Neural progenitor cell (in vitro differentiated cells): ENCODE data around the gene ZFPM1. TPM values are rescaled to one million over a fixed set of nuclear protein-coding genes. Genes with fewer than 3 reads are reported as not detected.

ENCODE experiments used
- DNase-seq: peaks from one replicate; pipeline ENCODE4 v3.0.0-alpha.2; 2016; ENCODE audit warnings: low spot score
- H2AFZ ChIP-seq: fragments of 200-600 bp; sonication (generic); replicated peaks from 2 replicates; pipeline ENCODE4 v1.6.1; 2016; ENCODE audit warnings: antibody characterized with exemption
- H3F3A ChIP-seq: fragments of 200-600 bp; sonication (generic); 2 replicates; pipeline ENCODE4 v1.6.1; 2016; ENCODE audit warnings: antibody characterized with exemption, low read depth
- H3K27ac ChIP-seq: fragments of 200-600 bp; sonication (generic); 2 replicates; pipeline ENCODE4 v1.5.1; 2016; ENCODE audit warnings: mild to moderate bottlenecking
- H3K27me3 ChIP-seq: fragments of 200-600 bp; sonication (generic); 2 replicates; pipeline ENCODE4 v1.6.1; 2016; ENCODE audit warnings: mild to moderate bottlenecking, moderate library complexity
- H3K36me3 ChIP-seq: fragments of 200-600 bp; sonication (generic); 2 replicates; pipeline ENCODE4 v1.5.1; 2016
- H3K4me1 ChIP-seq: fragments of 200-600 bp; sonication (generic); 2 replicates; pipeline ENCODE4 v1.6.1; 2016; ENCODE audit warnings: mixed run types
- H3K4me2 ChIP-seq: fragments of 200-600 bp; sonication (generic); 2 replicates; pipeline ENCODE4 v1.6.1; 2016
- H3K4me3 ChIP-seq: fragments of 200-600 bp; sonication (generic); 2 replicates; pipeline ENCODE4 v1.5.1; 2016
- H3K79me2 ChIP-seq: fragments of 200-600 bp; sonication (generic); 2 replicates; pipeline ENCODE4 v1.6.1; 2016; ENCODE audit warnings: low read depth
- H3K9ac ChIP-seq: fragments of 200-600 bp; sonication (generic); 2 replicates; pipeline ENCODE4 v1.6.1; 2016
- H3K9me3 ChIP-seq: fragments of 200-600 bp; sonication (generic); 2 replicates; pipeline ENCODE4 v1.5.1; 2016; ENCODE audit warnings: low read depth
- H4K20me1 ChIP-seq: fragments of 200-600 bp; sonication (generic); 2 replicates; pipeline ENCODE4 v1.6.1; 2016; ENCODE audit warnings: low read depth
- H3K27ac Mint-ChIP-seq: 3 replicates; pipeline ENCODE4 v1.8.0; 2021; ENCODE audit warnings: mixed read lengths
- H3K27me3 Mint-ChIP-seq: 2 replicates; pipeline ENCODE4 v1.8.0; 2022; ENCODE audit warnings: low read depth, mild to moderate bottlenecking, inconsistent platforms, moderate library complexity, mixed read lengths; ENCODE audit not compliant: insufficient read depth
- H3K36me3 Mint-ChIP-seq: 3 replicates; pipeline ENCODE4 v1.8.0; 2021; ENCODE audit warnings: mixed read lengths
- H3K4me1 Mint-ChIP-seq: 3 replicates; pipeline ENCODE4 v1.8.0; 2021; ENCODE audit warnings: mixed read lengths
- H3K4me3 Mint-ChIP-seq: 3 replicates; pipeline ENCODE4 v1.8.0; 2021; ENCODE audit warnings: mild to moderate bottlenecking, moderate library complexity, mixed read lengths
- H3K9me3 Mint-ChIP-seq: 3 replicates; pipeline ENCODE4 v1.8.0; 2020; ENCODE audit warnings: mixed read lengths
- EZH2 ChIP-seq: fragments of 200-600 bp; sonication (generic); IDR thresholded peaks from 2 replicates; pipeline ENCODE4 v1.6.1; 2017; ENCODE audit warnings: antibody characterized with exemption, mild to moderate bottlenecking, moderate library complexity
- EZH2phosphoT487 ChIP-seq: fragments of 200-600 bp; sonication (generic); IDR thresholded peaks from 2 replicates; pipeline ENCODE4 v1.6.1; 2017; ENCODE audit warnings: antibody characterized with exemption
- total RNA-seq: library from RNA; depleted of rRNA; stranded (reverse); fragments of >200 nt; gene quantifications from 2 replicates; pipeline ENCODE4 v1.2.3, GENCODE V29; 2015; ENCODE audit warnings: low replicate concordance
- TF ChIP-seq, protein P1 (sequence below): fragments of 200-600 bp; sonication (generic); IDR thresholded peaks from 2 replicates; pipeline ENCODE4 v1.5.1; 2017; ENCODE audit warnings: antibody characterized with exemption, mild to moderate bottlenecking

ZFPM1 gene
- total RNA-seq, 1 donor from 2014 or later, result 0.36 TPM

DNA sequence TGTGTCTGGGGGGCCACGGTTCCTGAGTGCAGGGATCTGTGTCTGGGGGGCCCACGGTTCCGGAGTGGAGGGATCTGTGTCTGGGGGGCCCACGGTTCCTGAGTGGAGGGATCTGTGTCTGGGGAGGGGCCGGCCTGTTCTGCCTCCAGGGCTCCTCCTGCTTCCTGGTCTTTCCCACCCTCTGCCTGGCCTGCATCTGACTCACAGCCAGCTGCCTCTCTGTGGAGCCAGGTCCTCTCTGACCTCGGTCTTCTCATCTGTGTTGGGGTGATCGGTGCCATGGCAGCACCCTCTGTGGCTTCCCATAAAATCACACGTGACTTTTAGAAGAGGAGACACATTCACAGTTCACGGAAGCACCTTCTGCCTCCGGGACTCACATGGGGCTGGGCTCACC lies 50.3 kb downstream of the ZFPM1 start:
- peak overlapping the region; percentile 46 for H3K27ac Mint-ChIP-seq
- no peak overlapping the region for H3K4me3 ChIP-seq
- peaks cover 4% of the 10 kb centered on the region for H3K27me3 Mint-ChIP-seq
- H3K36me3 Mint-ChIP-seq, result no peaks in the 10 kb centered on the region
- peaks cover under 1% of the 10 kb centered on the region for H3K4me1 ChIP-seq
- no peak overlapping the region for H3K9ac ChIP-seq
- no peaks in the 10 kb centered on the region for H3K9me3 ChIP-seq
- no peak overlapping the region for H3K27ac ChIP-seq
- no peaks in the 10 kb centered on the region for H3F3A ChIP-seq
- no peak for DNase-seq
- H2AFZ ChIP-seq, result no peak overlapping the region
- H3K9me3 Mint-ChIP-seq, result no peaks in the 10 kb centered on the region
- no peak overlapping the region for H3K4me2 ChIP-seq
- H3K27me3 ChIP-seq, result no peaks in the 10 kb centered on the region
- H4K20me1 ChIP-seq, result no peaks in the 10 kb centered on the region
- no peaks in the 10 kb centered on the region for H3K79me2 ChIP-seq
- TF ChIP-seq EZH2phosphoT487 (no peak), EZH2 (no peak)
- TF ChIP-seq, protein P1, sequence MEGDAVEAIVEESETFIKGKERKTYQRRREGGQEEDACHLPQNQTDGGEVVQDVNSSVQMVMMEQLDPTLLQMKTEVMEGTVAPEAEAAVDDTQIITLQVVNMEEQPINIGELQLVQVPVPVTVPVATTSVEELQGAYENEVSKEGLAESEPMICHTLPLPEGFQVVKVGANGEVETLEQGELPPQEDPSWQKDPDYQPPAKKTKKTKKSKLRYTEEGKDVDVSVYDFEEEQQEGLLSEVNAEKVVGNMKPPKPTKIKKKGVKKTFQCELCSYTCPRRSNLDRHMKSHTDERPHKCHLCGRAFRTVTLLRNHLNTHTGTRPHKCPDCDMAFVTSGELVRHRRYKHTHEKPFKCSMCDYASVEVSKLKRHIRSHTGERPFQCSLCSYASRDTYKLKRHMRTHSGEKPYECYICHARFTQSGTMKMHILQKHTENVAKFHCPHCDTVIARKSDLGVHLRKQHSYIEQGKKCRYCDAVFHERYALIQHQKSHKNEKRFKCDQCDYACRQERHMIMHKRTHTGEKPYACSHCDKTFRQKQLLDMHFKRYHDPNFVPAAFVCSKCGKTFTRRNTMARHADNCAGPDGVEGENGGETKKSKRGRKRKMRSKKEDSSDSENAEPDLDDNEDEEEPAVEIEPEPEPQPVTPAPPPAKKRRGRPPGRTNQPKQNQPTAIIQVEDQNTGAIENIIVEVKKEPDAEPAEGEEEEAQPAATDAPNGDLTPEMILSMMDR, result no peak
- no peak overlapping the region for H3K4me3 Mint-ChIP-seq
- H3K4me1 Mint-ChIP-seq, result no peaks in the 10 kb centered on the region
- H3K36me3 ChIP-seq, result no peaks in the 10 kb centered on the region

- Histone ChIP-seq H3K79me2 (no peaks in the 10 kb centered on the region), H2AFZ (no peak overlapping the region), H3K4me3 (no peak overlapping the region), H3K27me3 (no peaks in the 10 kb centered on the region), H3K36me3 (no peaks in the 10 kb centered on the region), H3K27ac (no peak overlapping the region), H3K4me2 (no peak overlapping the region), H3K9me3 (no peaks in the 10 kb centered on the region), H3K9ac (no peak overlapping the region), H4K20me1 (no peaks in the 10 kb centered on the region), H3F3A (peaks cover 4% of the 10 kb centered on the region), H3K4me1 (peaks cover 7% of the 10 kb centered on the region)
- TF ChIP-seq EZH2phosphoT487 (no peak), EZH2 (no peak)
- TF ChIP-seq, protein P1, result no peak
- peaks cover under 1% of the 10 kb centered on the region for H3K4me1 Mint-ChIP-seq
- no peak for DNase-seq
- H3K9me3 Mint-ChIP-seq, result no peaks in the 10 kb centered on the region
- no peaks in the 10 kb centered on the region for H3K36me3 Mint-ChIP-seq
- no peak overlapping the region for H3K4me3 Mint-ChIP-seq
- peaks cover 4% of the 10 kb centered on the region for H3K27me3 Mint-ChIP-seq
- peak overlapping the region; percentile 46 for H3K27ac Mint-ChIP-seq
Observed at GRCh38 chr16:88503771-88504488, 50.9 kb downstream of the ZFPM1 start.

DNA sequence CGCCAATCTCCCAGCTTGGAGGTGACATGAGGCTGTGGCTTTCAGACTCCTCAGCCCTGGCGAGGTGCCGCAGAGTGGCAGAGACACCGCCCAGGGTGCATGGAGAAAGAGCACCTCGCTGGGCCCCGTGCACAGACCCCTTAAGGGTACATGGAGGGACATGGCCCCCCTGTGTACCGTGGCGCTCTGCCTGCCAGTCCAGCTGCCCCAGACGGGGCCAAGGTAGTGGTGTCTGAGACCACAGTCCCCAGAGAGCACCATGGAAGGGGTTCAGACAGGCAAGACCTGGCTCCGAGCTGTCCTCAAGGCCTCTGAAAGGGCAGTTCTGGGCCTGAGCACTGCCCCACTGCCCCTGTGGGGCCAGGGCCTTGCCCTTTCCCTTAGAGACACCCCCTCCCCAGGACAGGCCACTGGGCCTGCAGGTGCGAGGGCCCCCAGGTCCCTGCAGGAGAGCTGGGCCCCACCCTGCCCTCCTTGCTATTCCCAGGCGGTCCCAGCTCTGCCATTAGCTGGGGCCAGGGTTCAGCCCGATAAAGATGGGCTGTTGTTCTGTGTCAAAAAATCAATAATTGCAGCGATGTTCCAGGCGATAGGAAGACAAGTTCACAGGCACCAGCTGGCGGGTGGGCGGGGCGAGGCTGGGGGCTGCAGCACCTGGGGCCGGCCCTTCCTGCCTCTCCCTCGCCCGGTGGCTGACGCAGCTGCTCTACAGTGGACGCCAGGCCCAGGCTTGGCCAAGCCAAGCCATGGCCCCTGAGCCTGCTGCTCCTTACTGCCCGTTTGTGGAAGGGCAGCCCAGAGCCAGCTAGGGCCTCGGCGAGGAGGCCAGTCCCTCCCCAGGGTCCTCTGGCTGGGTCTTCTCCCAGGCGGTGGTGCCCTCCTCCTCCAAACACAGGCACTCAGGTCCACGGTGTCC lies 51.7 kb downstream of the ZFPM1 start:
- H3K27ac ChIP-seq, result no peak overlapping the region
- TF ChIP-seq, protein P1, result no peak
- no peak for TF ChIP-seq EZH2phosphoT487
- no peak for TF ChIP-seq EZH2

More for the DNA sequence above, 51.7 kb downstream of the ZFPM1 start:
- Histone ChIP-seq H3K4me1 (peaks cover 13% of the 10 kb centered on the region), H3K4me3 (no peak overlapping the region), H3K9ac (no peak overlapping the region), H2AFZ (no peak overlapping the region), H4K20me1 (no peaks in the 10 kb centered on the region), H3K36me3 (no peaks in the 10 kb centered on the region), H3K9me3 (no peaks in the 10 kb centered on the region), H3K79me2 (no peaks in the 10 kb centered on the region), H3F3A (peaks cover 5% of the 10 kb centered on the region), H3K4me2 (no peak overlapping the region), H3K27me3 (no peaks in the 10 kb centered on the region)
- no peak for DNase-seq
- Mint-ChIP-seq H3K9me3 (no peaks in the 10 kb centered on the region), H3K4me1 (peaks cover 4% of the 10 kb centered on the region), H3K36me3 (no peaks in the 10 kb centered on the region), H3K27me3 (peaks cover 4% of the 10 kb centered on the region), H3K4me3 (no peak overlapping the region), H3K27ac (peak overlapping the region; percentile 74)
